Activated naive CD8-positive, alpha-beta T cell (primary cell): ENCODE results near the gene PTPRN2.
"Not testable (repeated sequence)": the region's sequence is repeated elsewhere in the genome, so short reads cannot be mapped to it uniquely, and the experiment has no call there.

Source experiments
- H3K27ac Mint-ChIP-seq: one replicate; pipeline ENCODE4 v1.8.0; 2021; ENCODE audit warnings: mixed read lengths
- H3K27me3 Mint-ChIP-seq: one replicate; pipeline ENCODE4 v1.8.0; 2021; ENCODE audit warnings: mixed read lengths
- H3K36me3 Mint-ChIP-seq: one replicate; pipeline ENCODE4 v1.8.0; 2021; ENCODE audit warnings: mixed read lengths
- H3K4me1 Mint-ChIP-seq: one replicate; pipeline ENCODE4 v1.8.0; 2021; ENCODE audit warnings: low read depth, mixed read lengths
- H3K4me3 Mint-ChIP-seq: one replicate; pipeline ENCODE4 v1.8.0; 2021; ENCODE audit warnings: mild to moderate bottlenecking, mixed read lengths
- H3K9me3 Mint-ChIP-seq: one replicate; pipeline ENCODE4 v1.8.0; 2021; ENCODE audit warnings: low read depth, mixed read lengths

Gene PTPRN2

DNA sequence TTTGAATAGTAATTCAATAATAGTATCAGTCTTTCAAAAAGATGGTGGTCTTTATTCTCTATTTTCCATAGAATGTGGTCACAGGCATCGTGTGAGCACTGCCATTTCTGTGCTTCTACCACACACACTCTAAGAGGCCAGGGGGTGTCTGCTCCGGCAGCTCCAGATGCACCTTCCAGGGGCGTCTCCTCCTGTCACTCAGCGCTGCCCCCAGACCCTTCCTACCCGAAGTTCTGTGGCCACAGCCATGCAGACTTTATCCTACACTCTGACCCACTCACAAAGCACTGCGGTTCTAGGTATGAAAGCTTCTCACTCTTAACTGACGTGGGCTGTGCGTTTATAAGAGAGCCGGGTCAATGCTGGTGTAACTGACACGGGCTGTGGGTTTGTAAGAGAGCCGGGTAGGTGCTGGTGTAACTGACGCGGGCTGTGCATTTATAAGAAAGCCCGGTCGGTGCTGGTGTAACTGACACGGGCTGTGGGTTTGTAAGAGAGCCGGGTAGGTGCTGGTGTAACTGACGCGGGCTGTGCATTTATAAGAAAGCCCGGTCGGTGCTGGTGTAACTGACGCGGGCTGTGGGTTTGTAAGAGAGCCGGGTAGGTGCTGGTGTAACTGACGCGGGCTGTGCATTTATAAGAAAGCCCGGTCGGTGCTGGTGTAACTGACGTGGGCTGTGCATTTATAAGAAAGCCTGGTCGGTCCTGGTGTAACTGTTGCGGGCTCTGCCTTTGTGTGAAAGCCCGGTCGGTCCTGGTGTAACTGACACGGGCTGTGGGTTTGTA, 886.0 kb downstream of the PTPRN2 start:
- peaks cover 18% of the 10 kb centered on the region for H3K27me3 Mint-ChIP-seq
- H3K4me3 Mint-ChIP-seq, H3K36me3 Mint-ChIP-seq, H3K4me1 Mint-ChIP-seq, H3K9me3 Mint-ChIP-seq, H3K27ac Mint-ChIP-seq: not testable (repeated sequence)

DNA sequence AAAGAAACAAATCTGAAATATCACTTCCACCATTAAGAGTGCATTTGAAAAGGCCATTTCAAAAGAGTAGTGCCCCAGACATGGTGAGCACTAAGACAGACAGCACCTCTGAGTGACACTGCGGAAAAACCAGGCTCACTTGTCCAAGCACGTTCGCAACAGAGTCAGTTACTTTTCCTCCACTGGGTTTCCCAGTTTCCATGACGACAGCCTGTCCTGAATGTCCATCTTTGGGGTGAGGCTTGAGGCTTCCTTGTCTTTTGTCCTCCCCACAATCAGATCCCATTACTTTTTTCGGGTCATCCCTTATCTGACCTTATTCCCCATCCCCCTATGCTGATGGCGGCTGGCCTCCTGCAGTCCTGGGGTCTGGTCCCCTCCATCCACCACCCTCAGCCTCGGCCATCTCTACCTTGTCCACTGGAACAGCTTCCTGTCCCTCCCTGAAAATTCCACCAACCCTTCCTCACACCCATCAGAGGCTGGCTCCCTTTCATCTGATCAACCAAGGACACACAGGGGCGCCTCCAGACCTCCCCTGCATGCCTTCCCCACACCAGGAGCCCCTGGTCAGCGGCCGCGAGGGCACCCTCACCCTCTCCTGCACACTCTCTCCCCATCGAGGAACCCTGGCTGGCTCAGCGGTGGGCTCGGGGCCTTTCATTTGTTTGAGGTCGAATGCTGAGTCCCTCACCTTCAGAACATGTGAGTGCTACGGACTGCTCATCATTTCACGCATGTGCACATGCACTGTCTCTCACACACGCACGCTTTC, 887.2 kb downstream of the PTPRN2 start:
- Mint-ChIP-seq H3K36me3 (no peaks in the 10 kb centered on the region), H3K27me3 (peaks cover 20% of the 10 kb centered on the region), H3K27ac (no peak overlapping the region)

DNA sequence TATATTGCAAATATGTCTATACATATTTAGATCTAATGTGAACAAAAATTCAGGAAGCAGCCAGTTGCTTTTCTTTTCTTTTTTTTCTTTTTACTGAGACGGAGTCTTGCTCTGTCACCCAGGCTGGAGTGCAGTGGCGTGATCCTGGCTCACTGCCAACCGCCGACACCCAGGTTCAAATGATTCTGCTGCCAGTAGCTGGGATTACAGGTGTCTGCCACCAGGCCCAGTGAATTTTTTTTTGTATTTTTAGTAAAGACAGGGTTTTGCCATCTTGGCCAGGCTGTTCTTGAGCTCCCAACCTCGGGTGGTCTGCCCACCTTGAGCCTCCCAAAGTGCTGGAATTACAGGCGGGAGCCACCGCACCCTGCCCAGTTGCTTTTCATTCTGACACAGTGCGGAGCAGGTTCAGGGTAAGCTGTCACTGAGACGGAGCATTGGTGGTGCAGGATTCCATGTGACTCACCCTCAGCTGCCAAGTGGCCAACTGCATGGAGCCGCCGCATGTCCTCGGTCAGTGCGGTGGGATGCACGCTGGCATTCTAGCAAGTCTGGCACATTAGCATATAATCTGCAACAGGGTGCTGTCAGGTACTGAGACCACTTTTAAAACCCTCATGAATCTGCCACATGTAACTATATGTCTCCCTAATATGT, 888.1 kb downstream of the PTPRN2 start:
- Mint-ChIP-seq H3K9me3 (no peaks in the 10 kb centered on the region), H3K4me1 (no peaks in the 10 kb centered on the region), H3K36me3 (no peaks in the 10 kb centered on the region), H3K27me3 (peaks cover 23% of the 10 kb centered on the region), H3K4me3 (no peak overlapping the region), H3K27ac (no peak overlapping the region)

More for the DNA sequence above, 887.2 kb downstream of the PTPRN2 start:
- no peaks in the 10 kb centered on the region for H3K9me3 Mint-ChIP-seq
- H3K4me3 Mint-ChIP-seq, result no peak overlapping the region
- no peaks in the 10 kb centered on the region for H3K4me1 Mint-ChIP-seq

DNA sequence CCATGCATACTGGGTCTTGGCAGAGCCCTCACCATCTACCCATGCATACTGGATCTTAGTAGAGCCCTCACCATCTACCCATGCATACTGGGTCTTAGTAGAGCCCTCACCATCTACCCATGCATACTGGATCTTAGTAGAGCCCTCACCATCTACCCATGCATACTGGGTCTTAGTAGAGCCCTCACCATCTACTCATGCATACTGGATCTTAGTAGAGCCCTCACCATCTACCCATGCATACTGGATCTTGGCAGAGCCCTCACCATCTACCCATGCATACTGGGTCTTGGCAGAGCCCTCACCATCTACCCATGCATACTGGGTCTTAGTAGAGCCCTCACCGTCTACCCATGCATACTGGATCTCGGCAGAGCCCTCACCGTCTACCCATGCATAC, 890.3 kb downstream of the PTPRN2 start:
- H3K9me3 Mint-ChIP-seq, H3K36me3 Mint-ChIP-seq, H3K4me3 Mint-ChIP-seq, H3K27ac Mint-ChIP-seq, H3K4me1 Mint-ChIP-seq: not testable (repeated sequence)
- H3K27me3 Mint-ChIP-seq, result peaks cover 22% of the 10 kb centered on the region

- not testable (repeated sequence) for H3K9me3 Mint-ChIP-seq, H3K4me3 Mint-ChIP-seq, H3K36me3 Mint-ChIP-seq, H3K27ac Mint-ChIP-seq
- Mint-ChIP-seq H3K27me3 (peaks cover 20% of the 10 kb centered on the region), H3K4me1 (peaks cover 13% of the 10 kb centered on the region)
Measured at GRCh38 chr7:157695609-157696008, 892.0 kb downstream of the PTPRN2 start.

- no peak overlapping the region for H3K27ac Mint-ChIP-seq
- peaks cover 16% of the 10 kb centered on the region for H3K27me3 Mint-ChIP-seq
- H3K9me3 Mint-ChIP-seq, result no peaks in the 10 kb centered on the region
- H3K4me3 Mint-ChIP-seq, result peak overlapping the region; percentile 74
- H3K4me1 Mint-ChIP-seq, result peaks cover 18% of the 10 kb centered on the region
- no peaks in the 10 kb centered on the region for H3K36me3 Mint-ChIP-seq
Measured at GRCh38 chr7:157694376-157694665, 893.3 kb downstream of the PTPRN2 start.

GRCh38 chr7:157693521-157694375, 893.9 kb downstream of the PTPRN2 start:
- peaks cover 14% of the 10 kb centered on the region for H3K27me3 Mint-ChIP-seq

GRCh38 chr7:157693071-157693520, 894.5 kb downstream of the PTPRN2 start:
- no peak overlapping the region for H3K27ac Mint-ChIP-seq

More at GRCh38 chr7:157693521-157694375, 893.9 kb downstream of the PTPRN2 start:
- no peaks in the 10 kb centered on the region for H3K36me3 Mint-ChIP-seq
- no peaks in the 10 kb centered on the region for H3K9me3 Mint-ChIP-seq
- peak overlapping the region; percentile 74 for H3K4me3 Mint-ChIP-seq
- H3K27ac Mint-ChIP-seq, result no peak overlapping the region
- H3K4me1 Mint-ChIP-seq, result peaks cover 18% of the 10 kb centered on the region

DNA sequence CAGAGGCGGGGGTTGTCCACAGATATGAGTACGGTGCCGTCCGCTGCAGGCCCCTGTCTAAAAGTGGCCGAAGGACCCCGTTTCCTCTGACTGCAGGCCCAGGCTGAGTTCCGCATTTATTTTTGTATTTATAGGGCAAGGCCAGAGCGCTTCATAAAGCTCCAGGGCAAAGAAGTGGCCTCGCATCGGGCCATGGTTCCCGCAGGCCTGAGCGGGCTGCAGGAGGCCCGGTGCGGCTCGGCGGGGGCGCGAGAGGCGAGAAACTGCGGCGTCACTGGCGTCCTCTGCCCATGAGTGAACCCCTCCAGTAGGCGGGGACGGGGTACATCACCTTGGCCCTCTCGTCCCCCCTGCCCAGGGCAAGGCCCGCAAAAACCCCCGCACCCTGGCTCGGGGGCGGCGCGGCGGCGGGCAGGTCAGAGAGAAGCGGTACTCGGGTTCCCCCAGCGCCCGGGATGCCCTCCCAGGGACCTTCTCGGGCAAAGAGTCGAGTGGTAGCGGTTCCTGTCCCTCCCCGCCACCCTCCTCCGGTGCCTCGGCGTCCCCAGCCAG, 895.1 kb downstream of the PTPRN2 start:
- H3K27ac Mint-ChIP-seq, result no peak overlapping the region
- H3K4me3 Mint-ChIP-seq, result peak overlapping the region; percentile 46
- peaks cover 27% of the 10 kb centered on the region for H3K4me1 Mint-ChIP-seq
- H3K9me3 Mint-ChIP-seq, result no peaks in the 10 kb centered on the region
- peaks cover 20% of the 10 kb centered on the region for H3K27me3 Mint-ChIP-seq
- H3K36me3 Mint-ChIP-seq, result no peaks in the 10 kb centered on the region

More at GRCh38 chr7:157693071-157693520, 894.5 kb downstream of the PTPRN2 start:
- H3K4me3 Mint-ChIP-seq, result no peak overlapping the region
- peaks cover 15% of the 10 kb centered on the region for H3K27me3 Mint-ChIP-seq
- H3K36me3 Mint-ChIP-seq, result no peaks in the 10 kb centered on the region
- peaks cover 24% of the 10 kb centered on the region for H3K4me1 Mint-ChIP-seq
- no peaks in the 10 kb centered on the region for H3K9me3 Mint-ChIP-seq

GRCh38 chr7:157691586-157692459, 895.8 kb downstream of the PTPRN2 start:
- no peak overlapping the region for H3K27ac Mint-ChIP-seq
- peak overlapping the region; percentile 78 for H3K4me3 Mint-ChIP-seq
- peaks cover 32% of the 10 kb centered on the region for H3K4me1 Mint-ChIP-seq
- no peaks in the 10 kb centered on the region for H3K9me3 Mint-ChIP-seq
- H3K27me3 Mint-ChIP-seq, result peaks cover 24% of the 10 kb centered on the region
- no peaks in the 10 kb centered on the region for H3K36me3 Mint-ChIP-seq

DNA sequence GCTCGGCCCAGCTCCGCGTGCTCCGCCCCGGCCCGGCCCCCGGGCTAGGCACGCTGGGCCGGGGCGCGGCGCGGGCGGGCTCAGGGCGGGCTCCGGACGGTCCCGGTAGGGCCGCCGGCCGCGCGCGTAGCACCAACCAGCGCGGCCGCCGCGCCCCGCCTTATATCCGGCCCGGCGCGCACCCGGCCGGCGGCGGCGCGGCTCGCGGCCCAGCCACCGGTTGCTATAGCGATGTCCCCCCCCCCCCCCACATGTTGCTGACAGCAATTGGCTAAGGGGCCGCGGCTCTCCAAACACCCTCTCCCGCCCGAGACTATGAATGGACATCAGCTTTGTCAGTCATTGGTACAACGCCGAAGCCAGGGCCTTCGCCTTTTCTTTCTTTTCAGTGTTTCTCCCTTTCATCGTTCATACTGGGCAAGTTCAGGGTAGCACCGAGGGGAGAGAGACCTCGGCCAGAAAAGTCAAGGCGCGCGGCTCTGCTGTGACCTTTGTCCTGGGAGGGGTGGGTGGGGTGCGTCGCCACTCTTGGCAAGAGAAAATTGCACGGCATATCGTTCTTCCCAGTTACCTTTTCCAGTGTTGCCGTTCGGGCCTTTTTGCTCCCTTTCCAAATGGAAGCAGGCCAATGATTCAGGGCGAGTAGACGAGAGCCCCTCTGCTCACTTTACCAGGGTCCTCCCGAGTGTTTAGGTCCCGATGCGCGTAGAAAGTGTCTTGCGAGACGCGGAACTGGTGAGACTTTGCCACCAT, 896.6 kb downstream of the PTPRN2 start:
- H3K36me3 Mint-ChIP-seq, result no peaks in the 10 kb centered on the region
- peaks cover 30% of the 10 kb centered on the region for H3K27me3 Mint-ChIP-seq
- H3K4me1 Mint-ChIP-seq, result peaks cover 39% of the 10 kb centered on the region
- peak overlapping the region; percentile 78 for H3K4me3 Mint-ChIP-seq
- no peaks in the 10 kb centered on the region for H3K9me3 Mint-ChIP-seq
- H3K27ac Mint-ChIP-seq, result no peak overlapping the region

GRCh38 chr7:157690058-157690832, 897.4 kb downstream of the PTPRN2 start:
- H3K9me3 Mint-ChIP-seq, result no peaks in the 10 kb centered on the region
- no peaks in the 10 kb centered on the region for H3K36me3 Mint-ChIP-seq
- H3K27me3 Mint-ChIP-seq, result peaks cover 27% of the 10 kb centered on the region
- H3K4me1 Mint-ChIP-seq, result peaks cover 39% of the 10 kb centered on the region
- H3K27ac Mint-ChIP-seq, result no peak overlapping the region
- peak overlapping the region; percentile 69 for H3K4me3 Mint-ChIP-seq
